Adipocyte (in vitro differentiated cells): ENCODE data around the gene KANTR.

Experiments used
- DNase-seq: peaks from one replicate; pipeline ENCODE4 v3.0.0-alpha.2; 2015; ENCODE audit warnings: low read depth
- H3K27me3 ChIP-seq: replicated peaks from 2 replicates; pipeline ENCODE4 v1.7.0; 2013; ENCODE audit warnings: mild to moderate bottlenecking, low read length, moderate library complexity; ENCODE audit not compliant: control insufficient read depth, insufficient read depth
- H3K36me3 ChIP-seq: 2 replicates; pipeline ENCODE4 v1.7.0; 2013; ENCODE audit warnings: low read length, mild to moderate bottlenecking, moderate library complexity; ENCODE audit not compliant: control insufficient read depth, insufficient read depth, severe bottlenecking
- H3K4me1 ChIP-seq: 2 replicates; pipeline ENCODE4 v1.7.0; 2013; ENCODE audit warnings: mild to moderate bottlenecking, low read length, moderate library complexity; ENCODE audit not compliant: control insufficient read depth, insufficient read depth
- H3K4me3 ChIP-seq: 2 replicates; pipeline ENCODE4 v1.7.0; 2013; ENCODE audit warnings: mild to moderate bottlenecking, low read length, moderate library complexity
- H3K9ac ChIP-seq: 2 replicates; pipeline ENCODE4 v1.7.0; 2013; ENCODE audit warnings: mild to moderate bottlenecking, low read length, moderate library complexity
- H3K9me3 ChIP-seq: 2 replicates; pipeline ENCODE4 v1.7.0; 2013; ENCODE audit warnings: mild to moderate bottlenecking, low read length, moderate library complexity; ENCODE audit not compliant: control insufficient read depth

KANTR gene

DNA sequence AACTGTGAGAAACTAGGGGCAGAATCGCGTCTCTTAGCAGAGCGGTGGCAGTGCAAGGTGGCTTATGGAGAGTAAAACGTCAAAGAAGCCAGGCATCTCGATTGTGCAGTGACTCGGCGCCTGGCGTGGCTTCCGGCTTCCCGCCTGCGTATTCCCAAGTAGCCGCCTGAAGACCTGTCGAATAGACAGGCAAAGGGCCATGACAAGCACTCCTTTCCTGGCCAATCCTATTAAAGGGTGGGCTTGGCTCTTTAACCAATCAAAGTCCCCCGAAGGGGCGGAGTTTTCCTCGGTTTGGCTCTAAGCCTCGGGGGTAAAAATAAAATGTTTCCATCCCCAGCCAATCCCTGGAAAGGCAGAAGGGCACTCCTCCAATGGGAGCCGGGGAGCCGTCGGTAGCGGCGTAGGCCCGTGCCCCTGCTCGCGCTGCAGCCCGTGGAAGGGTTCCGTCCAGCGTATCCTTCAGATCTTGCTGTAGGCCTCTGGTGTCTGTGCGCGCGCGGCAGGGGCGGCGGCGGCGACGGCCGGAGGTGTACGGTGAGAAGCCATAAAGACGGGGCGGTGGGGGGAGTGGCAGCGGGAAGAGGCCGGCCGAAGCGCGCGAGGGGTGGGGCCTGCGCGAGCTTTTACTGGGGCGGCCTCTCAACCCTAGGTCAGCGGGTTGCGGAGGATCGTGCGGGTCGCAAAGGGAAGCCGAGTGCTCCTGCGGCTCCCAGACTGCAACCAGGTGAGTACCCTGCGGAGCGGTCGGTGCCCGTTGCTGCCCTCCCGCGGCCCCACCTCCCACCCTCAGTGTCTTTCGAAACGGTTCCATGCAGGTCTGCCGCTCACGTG is at the start of gene KANTR:
KANTR (plus strand) TSS at position 395 of the 834 bp plus-strand sequence. CDS start 30,131 bp downstream, outside the sequence.
- peak within 1 kb of the TSS; percentile 78 for H3K4me3 ChIP-seq
- H3K9ac ChIP-seq, result peak within 1 kb of the TSS; percentile 82
- H3K9me3 ChIP-seq, result no peaks in the 10 kb centered on the region
- no peaks in the 10 kb centered on the region for H3K36me3 ChIP-seq
- no peaks in the 10 kb centered on the region for H3K27me3 ChIP-seq
- peak; percentile 94 for DNase-seq
- no peaks in the 10 kb centered on the region for H3K4me1 ChIP-seq

DNA sequence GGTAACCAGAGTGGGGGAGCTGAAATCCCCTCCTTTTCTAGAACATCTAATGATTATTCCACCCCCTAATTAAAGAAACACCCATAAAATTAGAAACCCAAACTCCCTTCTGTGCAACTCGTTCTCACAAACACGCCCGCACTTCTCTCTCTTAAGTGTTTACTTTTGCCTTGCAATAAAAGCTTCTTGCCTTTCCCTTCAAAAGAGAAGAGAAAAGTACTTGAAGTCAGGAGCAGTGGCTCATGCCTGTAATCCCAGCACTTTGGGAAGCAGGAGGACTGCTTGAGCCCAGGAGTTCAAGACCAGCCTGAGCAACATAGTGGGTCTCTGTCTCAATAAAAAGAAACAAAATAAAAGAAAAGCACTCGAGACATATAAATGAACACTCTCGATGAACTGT is 48.9 kb upstream of the KANTR start:
- no peak overlapping the region for H3K4me3 ChIP-seq
- H3K4me1 ChIP-seq, result no peaks in the 10 kb centered on the region
- H3K27me3 ChIP-seq, result peaks cover 25% of the 10 kb centered on the region
- H3K36me3 ChIP-seq, result no peaks in the 10 kb centered on the region
- H3K9me3 ChIP-seq, result no peaks in the 10 kb centered on the region
- no peak overlapping the region for H3K9ac ChIP-seq
- DNase-seq, result no peak

GRCh38 chrX:53047228-53047627 is 46.7 kb upstream of the KANTR start:
- no peak overlapping the region for H3K9ac ChIP-seq
- DNase-seq, result peak; percentile 56
- H3K4me3 ChIP-seq, result no peak overlapping the region
- H3K4me1 ChIP-seq, result no peaks in the 10 kb centered on the region
- H3K36me3 ChIP-seq, result no peaks in the 10 kb centered on the region
- no peaks in the 10 kb centered on the region for H3K9me3 ChIP-seq
- H3K27me3 ChIP-seq, result peaks cover 13% of the 10 kb centered on the region

DNA sequence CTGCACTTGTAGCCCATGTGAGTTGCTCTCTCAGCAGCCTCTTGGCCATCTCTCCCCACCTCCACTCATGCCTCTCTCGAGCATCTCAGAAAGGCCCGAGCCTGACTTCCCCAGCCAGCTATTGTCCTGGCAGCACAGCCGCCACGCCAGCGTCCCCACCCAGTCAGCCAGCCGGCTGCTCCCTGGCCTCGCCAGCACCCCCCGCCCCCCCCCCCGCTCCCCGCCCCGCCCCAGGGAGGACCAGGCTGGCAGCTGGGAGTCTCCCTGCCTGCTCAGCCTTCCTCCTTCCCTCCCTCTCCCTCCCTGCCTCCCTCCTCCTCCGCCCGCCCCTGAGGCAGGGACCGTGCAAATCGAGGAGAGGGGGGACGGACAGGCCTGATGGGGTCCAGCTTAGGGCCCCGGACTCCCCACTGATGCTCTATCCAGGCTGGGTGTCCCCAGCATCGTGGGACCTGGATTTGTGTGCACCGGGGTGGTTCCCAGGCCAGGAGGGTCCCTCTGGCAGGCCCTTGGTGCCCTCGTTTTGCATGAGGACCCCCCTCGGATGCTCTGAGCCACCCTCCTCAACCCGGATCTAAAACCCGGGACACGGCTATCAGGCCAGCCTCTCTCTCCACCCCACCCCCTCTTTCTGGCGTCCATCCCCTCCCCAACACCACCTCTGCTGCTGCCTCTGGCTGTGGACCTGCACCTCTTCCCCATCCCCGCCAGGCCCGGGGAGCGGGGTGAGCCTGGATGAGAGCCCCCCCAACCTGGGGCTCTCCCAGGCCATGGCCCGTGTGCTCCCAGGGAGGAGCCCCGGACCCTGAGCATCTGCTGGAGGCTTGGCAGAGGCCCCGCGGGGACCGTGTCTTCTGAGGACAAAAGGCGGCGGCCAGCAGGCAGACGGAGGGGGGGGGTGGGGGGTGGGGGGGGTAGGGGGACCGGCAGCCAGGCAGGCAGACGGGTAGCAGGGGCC is 45.5 kb upstream of the KANTR start, which contains the start of gene GPR173:
GPR173 (plus strand) TSS at position 621 of the 958 bp plus-strand sequence. CDS start 27,833 bp downstream, outside the sequence.
- no peaks in the 10 kb centered on the region for H3K36me3 ChIP-seq
- DNase-seq, result peak; percentile 78

GRCh38 chrX:53049127-53049517 is 44.8 kb upstream of the KANTR start:
- Histone ChIP-seq H3K27me3 (peaks cover 18% of the 10 kb centered on the region), H3K4me3 (peak overlapping the region; percentile 79), H3K9ac (peak overlapping the region; percentile 57), H3K9me3 (no peaks in the 10 kb centered on the region), H3K4me1 (no peaks in the 10 kb centered on the region), H3K36me3 (no peaks in the 10 kb centered on the region)
- peak; percentile 17 for DNase-seq

More for the DNA sequence above, 45.5 kb upstream of the KANTR start, which contains the start of gene GPR173:
- no peaks in the 10 kb centered on the region for H3K9me3 ChIP-seq
- no peaks in the 10 kb centered on the region for H3K4me1 ChIP-seq
- H3K9ac ChIP-seq, result peak within 1 kb of the TSS; percentile 74
- peaks cover 22% of the 10 kb centered on the region for H3K27me3 ChIP-seq
- peak within 1 kb of the TSS; percentile 79 for H3K4me3 ChIP-seq

DNA sequence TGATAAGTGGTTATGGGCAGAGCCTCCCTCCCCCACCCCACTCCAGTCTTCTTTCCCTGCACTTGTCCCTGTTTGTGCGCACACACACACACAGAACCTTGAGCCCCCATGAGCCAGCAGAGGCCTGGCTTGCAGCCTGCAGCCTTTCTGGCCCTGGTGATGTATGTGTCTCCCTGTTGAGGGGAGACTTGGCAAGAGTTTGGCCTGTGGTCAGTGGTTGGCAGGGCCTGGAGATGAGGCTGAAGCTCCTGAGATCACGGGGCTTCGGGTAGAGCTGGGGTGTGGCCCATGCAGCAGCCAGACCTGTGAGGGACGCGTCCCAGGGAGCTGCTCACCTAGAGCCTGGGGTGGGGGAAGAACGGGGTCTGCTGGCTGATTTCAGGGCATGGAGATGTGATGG is 43.1 kb upstream of the KANTR start:
- H3K4me1 ChIP-seq, result no peaks in the 10 kb centered on the region
- DNase-seq, result no peak
- no peaks in the 10 kb centered on the region for H3K36me3 ChIP-seq
- no peaks in the 10 kb centered on the region for H3K9me3 ChIP-seq
- peaks cover 9% of the 10 kb centered on the region for H3K27me3 ChIP-seq
- H3K9ac ChIP-seq, result no peak overlapping the region
- peak overlapping the region; percentile 79 for H3K4me3 ChIP-seq

DNA sequence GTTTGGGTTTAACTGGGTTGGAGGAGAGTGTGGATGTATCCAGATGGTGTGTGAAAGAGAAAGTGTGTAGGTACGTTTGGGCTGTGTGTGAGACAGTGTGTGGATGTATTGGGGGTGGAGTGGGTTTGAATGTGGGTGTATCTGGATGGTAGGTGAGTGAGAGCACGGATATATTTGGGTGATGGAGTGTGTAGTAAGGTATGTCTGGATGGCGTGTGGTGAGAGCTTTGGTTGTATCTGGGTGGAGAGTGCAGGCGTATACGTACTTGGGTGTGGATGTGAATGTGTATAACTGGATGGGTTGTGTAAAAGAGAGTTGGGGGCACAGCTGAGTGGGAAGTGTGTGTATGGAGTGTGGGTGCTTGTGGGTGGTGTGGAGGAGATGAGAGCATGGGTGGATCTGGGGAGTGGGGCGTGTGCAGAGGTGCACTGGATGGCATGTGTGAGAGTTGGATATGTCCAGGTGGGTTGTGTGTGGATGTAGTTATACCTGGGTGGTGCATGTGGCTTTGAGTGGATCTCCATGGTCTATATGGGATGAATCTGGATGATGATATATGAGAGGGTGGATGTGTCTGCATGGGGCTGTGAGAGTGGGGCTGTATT is 38.6 kb upstream of the KANTR start:
- Histone ChIP-seq H3K27me3 (peaks cover 16% of the 10 kb centered on the region), H3K9ac (no peak overlapping the region), H3K9me3 (no peaks in the 10 kb centered on the region), H3K4me3 (no peak overlapping the region), H3K36me3 (no peaks in the 10 kb centered on the region), H3K4me1 (no peaks in the 10 kb centered on the region)
- DNase-seq, result no peak

GRCh38 chrX:53056292-53056691 is 37.6 kb upstream of the KANTR start:
- no peaks in the 10 kb centered on the region for H3K9me3 ChIP-seq
- no peak overlapping the region for H3K4me3 ChIP-seq
- no peak overlapping the region for H3K9ac ChIP-seq
- no peaks in the 10 kb centered on the region for H3K4me1 ChIP-seq
- H3K27me3 ChIP-seq, result peaks cover 16% of the 10 kb centered on the region
- H3K36me3 ChIP-seq, result no peaks in the 10 kb centered on the region
- no peak for DNase-seq

DNA sequence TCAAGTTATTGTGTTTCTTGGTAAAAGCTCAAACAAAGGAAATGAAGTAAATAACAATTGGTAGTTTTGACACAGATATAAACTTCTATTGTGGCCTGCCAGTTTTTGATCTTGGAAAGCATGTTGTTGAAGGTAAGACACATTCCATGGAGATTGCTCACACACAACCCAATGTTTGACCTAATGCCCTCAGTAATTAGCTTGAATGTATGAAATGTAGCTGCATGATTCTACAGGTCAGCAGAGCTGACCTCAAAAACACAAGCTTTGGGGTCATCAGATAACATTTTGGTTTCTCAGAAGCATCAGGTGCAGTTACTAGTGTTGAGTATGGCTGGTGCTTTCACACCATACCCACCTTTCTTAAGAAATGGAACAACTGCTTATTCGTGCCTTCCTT is 28.8 kb upstream of the KANTR start:
- Histone ChIP-seq H3K4me3 (no peak overlapping the region), H3K9me3 (no peaks in the 10 kb centered on the region), H3K4me1 (no peaks in the 10 kb centered on the region), H3K36me3 (no peaks in the 10 kb centered on the region), H3K27me3 (peaks cover 9% of the 10 kb centered on the region), H3K9ac (no peak overlapping the region)
- DNase-seq, result no peak

DNA sequence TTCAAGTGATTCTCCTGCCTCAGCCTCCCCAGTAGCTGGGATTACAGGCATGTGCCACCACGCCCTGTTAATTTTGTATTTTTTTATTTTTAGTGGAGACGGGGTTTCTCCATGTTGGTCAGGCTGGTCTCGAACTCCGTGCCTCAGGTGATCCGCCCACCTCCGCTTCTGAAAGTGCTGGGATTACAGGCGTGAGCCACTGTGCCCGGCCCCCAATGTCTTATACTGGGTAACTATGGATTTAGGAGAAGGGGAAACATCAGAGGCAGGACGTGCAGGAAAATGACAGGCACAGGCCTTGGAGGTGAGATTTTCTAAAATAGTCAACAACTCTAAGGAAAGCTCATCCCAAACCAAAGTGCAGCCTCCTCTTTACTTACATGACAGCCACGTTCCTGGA is 22.9 kb upstream of the KANTR start:
- H3K36me3 ChIP-seq, result no peaks in the 10 kb centered on the region
- H3K4me3 ChIP-seq, result no peak overlapping the region
- no peak for DNase-seq
- no peaks in the 10 kb centered on the region for H3K9me3 ChIP-seq
- H3K4me1 ChIP-seq, result peaks cover 2% of the 10 kb centered on the region
- H3K27me3 ChIP-seq, result peaks cover 9% of the 10 kb centered on the region
- H3K9ac ChIP-seq, result no peak overlapping the region
